IgD-negative memory B cell (primary cell): ENCODE data around the gene MFN2. TPM values are rescaled to one million over a fixed set of nuclear protein-coding genes. Genes with fewer than 3 reads are reported as not detected.
"Not testable (repeated sequence)": the region's sequence is repeated elsewhere in the genome, so short reads cannot be mapped to it uniquely, and the experiment has no call there.

Experiments used
- H3K27ac Mint-ChIP-seq, 3 donors: one replicate each; pipeline ENCODE4 v1.8.0; 2020 to 2022; ENCODE audit warnings: mild to moderate bottlenecking in 3 of 3, mixed read lengths in 3 of 3, moderate library complexity in 1 of 3
- H3K27me3 Mint-ChIP-seq: one replicate; pipeline ENCODE4 v1.8.0; 2021; ENCODE audit warnings: mixed read lengths
- H3K36me3 Mint-ChIP-seq: one replicate; pipeline ENCODE4 v1.8.0; 2020; ENCODE audit warnings: mild to moderate bottlenecking, mixed read lengths
- H3K4me1 Mint-ChIP-seq, 3 donors: one replicate each; pipeline ENCODE4 v1.8.0; 2020 to 2022; ENCODE audit warnings: mixed read lengths in 3 of 3, mild to moderate bottlenecking in 1 of 3
- H3K4me3 Mint-ChIP-seq, 4 donors: one replicate each; pipeline ENCODE4 v1.8.0; 2020 to 2022; ENCODE audit warnings: mild to moderate bottlenecking in 4 of 4, mixed read lengths in 4 of 4, moderate library complexity in 3 of 4
- H3K9me3 Mint-ChIP-seq, 3 donors: one replicate each; pipeline ENCODE4 v1.8.0; 2020 to 2021; ENCODE audit warnings: mixed read lengths in 3 of 3, mild to moderate bottlenecking in 1 of 3
- polyA plus RNA-seq: library from polyadenylated mRNA; unstranded; fragments of 300-500 nt; fragmentation: Illumina TruSeq; gene quantifications from one replicate; pipeline ENCODE4 v1.2.3, GENCODE V29; 2021

The MFN2 gene
- polyA plus RNA-seq, 1 donor from 2014 or later = 31.2 TPM

DNA sequence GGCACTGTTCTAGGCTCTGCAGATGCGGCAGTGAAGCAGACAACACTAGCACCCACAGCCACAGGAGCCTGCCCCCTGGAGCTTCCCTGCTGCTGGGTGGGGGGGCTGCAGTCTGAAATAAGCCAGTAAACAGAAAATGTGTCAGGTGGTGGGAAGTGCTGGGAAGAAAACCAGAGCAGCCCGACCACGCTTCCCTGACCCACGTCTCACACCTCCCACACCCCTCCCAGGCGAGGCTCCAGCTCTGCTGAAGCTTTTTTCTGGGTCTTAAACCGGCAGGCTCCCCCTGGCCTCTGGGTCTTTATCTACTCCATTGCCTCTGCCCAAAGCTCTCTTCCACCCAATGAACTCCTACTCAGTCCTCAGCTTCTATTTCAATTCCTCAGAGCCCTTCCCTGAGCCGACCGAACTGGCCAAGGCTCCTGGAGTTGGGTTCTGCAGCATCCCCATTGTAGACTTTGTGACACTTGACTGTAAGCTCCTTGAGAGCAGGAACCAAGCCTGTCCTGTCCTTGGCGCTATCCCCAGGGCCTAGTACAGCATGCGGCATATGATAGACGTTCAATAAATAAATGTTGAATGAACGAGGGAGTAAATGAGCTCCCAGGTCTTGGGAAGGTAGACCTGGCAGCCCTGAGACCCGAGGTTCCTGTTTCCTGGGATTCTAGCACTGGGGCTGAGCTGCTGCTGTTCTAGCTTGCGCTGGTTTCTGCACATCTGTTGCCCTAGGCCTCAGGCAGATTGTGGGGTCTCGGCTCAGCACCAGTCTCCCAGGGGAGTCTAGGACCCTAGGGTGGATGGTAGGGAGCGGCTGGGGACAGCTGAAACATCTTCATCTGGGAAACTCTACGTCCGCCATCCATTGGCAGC is 57.5 kb downstream of the MFN2 start:
- Mint-ChIP-seq H3K4me1 (peaks cover 17 to 22% (median 17%) of the 10 kb centered on the region in 3 donors), H3K27me3 (no peaks in the 10 kb centered on the region), H3K4me3 (peak overlapping the region in 1 of 4 donors; percentile 80), H3K36me3 (no peaks in the 10 kb centered on the region), H3K27ac (peak overlapping the region in 1 of 3 donors; percentile 74), H3K9me3 (no peaks in the 10 kb centered on the region)

GRCh38 chr1:12038356-12039163 is 58.3 kb downstream of the MFN2 start:
- Mint-ChIP-seq H3K27ac (peak overlapping the region in 2 of 3 donors; percentile 76 to 95), H3K9me3 (no peaks in the 10 kb centered on the region)

GRCh38 chr1:12039164-12039525 is 58.9 kb downstream of the MFN2 start:
- no peaks in the 10 kb centered on the region for H3K27me3 Mint-ChIP-seq

More at GRCh38 chr1:12038356-12039163, 58.3 kb downstream of the MFN2 start:
- no peaks in the 10 kb centered on the region for H3K27me3 Mint-ChIP-seq
- H3K4me1 Mint-ChIP-seq = peaks cover 17 to 22% (median 17%) of the 10 kb centered on the region in 3 donors
- H3K36me3 Mint-ChIP-seq = no peaks in the 10 kb centered on the region
- H3K4me3 Mint-ChIP-seq = peak overlapping the region in 1 of 4 donors; percentile 71

DNA sequence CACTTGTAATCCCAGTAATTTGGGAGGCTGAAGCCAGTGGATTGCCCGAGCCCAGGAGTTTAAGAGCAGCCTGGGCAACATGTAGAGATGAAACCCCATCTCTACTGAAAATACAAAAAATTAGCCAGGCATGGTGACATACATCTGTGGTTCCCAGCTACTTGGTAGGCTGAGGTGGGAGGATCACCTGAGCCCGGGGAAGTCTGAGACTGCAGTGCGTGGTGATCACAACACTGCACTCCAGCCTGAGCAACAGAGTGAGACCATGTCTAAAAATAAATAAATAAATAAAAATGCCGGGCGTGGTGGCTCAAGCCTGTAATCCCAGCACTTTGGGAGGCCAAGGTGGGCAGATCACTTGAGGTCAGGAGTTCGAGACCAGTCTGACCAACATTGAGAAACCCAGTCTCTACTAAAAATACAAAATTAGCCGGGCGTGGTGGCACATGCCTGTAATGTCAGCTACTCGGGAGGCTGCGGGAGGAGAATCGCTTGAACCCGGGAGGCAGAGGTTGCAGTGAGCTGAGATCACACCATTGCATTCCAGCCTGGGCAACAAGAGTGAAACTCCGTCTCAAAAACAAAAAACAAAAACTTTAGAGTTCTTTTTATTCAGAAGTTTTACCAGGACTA is 59.7 kb downstream of the MFN2 start:
- H3K4me1 Mint-ChIP-seq = peaks cover 26 to 33% (median 27%) of the 10 kb centered on the region in 3 donors
- H3K27me3 Mint-ChIP-seq, H3K9me3 Mint-ChIP-seq, H3K36me3 Mint-ChIP-seq: not testable (repeated sequence)
- H3K4me3 Mint-ChIP-seq = peak overlapping the region; percentile 47 to 84 (median 68)
- peak overlapping the region; percentile 52 to 95 (median 83) for H3K27ac Mint-ChIP-seq

More at GRCh38 chr1:12039164-12039525, 58.9 kb downstream of the MFN2 start:
- no peaks in the 10 kb centered on the region for H3K36me3 Mint-ChIP-seq
- peak overlapping the region in 1 of 4 donors; percentile 71 for H3K4me3 Mint-ChIP-seq
- peaks cover 19 to 25% (median 19%) of the 10 kb centered on the region in 3 donors for H3K4me1 Mint-ChIP-seq
- peak overlapping the region; percentile 76 to 95 (median 83) for H3K27ac Mint-ChIP-seq
- H3K9me3 Mint-ChIP-seq = no peaks in the 10 kb centered on the region

GRCh38 chr1:12040457-12041051 is 60.3 kb downstream of the MFN2 start:
- peak overlapping the region; percentile 47 to 84 (median 68) for H3K4me3 Mint-ChIP-seq
- H3K4me1 Mint-ChIP-seq = peaks cover 30 to 37% (median 31%) of the 10 kb centered on the region in 3 donors
- peak overlapping the region; percentile 52 to 95 (median 83) for H3K27ac Mint-ChIP-seq
- no peaks in the 10 kb centered on the region for H3K36me3 Mint-ChIP-seq
- no peaks in the 10 kb centered on the region for H3K9me3 Mint-ChIP-seq
- H3K27me3 Mint-ChIP-seq = no peaks in the 10 kb centered on the region

DNA sequence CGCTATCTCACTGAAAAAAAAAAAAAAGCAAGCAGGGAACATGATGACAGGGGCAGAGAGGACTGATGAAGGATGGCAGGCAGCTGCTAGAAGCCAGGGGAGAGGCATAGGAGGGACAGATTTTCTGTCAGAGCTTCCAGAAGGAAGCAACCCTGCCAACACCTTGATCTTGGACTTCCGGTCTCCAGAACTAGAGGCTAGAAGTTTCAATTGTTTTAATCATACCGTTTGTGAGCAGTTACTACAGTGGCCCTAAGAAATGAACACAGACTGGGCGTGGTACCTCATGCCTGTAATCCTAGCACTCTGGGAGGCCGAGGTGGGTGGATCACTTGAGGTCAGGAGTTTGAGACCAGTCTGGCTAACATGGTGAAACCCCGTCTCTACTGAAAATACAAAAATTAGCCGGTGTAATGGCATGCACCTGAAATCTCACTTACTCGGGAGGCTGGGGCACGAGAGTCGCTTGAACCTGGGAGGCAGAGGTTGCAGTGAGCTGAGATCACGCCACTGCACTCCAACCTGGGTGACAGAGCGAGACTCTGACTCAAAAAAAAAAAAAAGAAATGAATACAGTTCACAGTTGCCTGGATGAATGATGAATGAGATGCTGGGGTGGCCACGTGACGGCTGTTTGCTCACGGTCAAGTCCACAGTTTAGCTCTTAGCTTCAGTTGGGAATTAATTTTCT is 64.1 kb downstream of the MFN2 start:
- Mint-ChIP-seq H3K4me1 (peaks cover 27 to 34% (median 31%) of the 10 kb centered on the region in 3 donors), H3K4me3 (peak overlapping the region in 3 of 4 donors; percentile 30 to 73 (median 60)), H3K27ac (peak overlapping the region in 2 of 3 donors; percentile 46 to 76)
- not testable (repeated sequence) for H3K27me3 Mint-ChIP-seq, H3K36me3 Mint-ChIP-seq, H3K9me3 Mint-ChIP-seq

GRCh38 chr1:12046749-12047119 is 66.5 kb downstream of the MFN2 start:
- Mint-ChIP-seq H3K27me3 (peaks cover 1% of the 10 kb centered on the region), H3K27ac (no peak overlapping the region), H3K9me3 (no peaks in the 10 kb centered on the region), H3K4me3 (no peak overlapping the region), H3K4me1 (peaks cover 15 to 24% (median 22%) of the 10 kb centered on the region in 3 donors), H3K36me3 (peaks cover 2% of the 10 kb centered on the region)

DNA sequence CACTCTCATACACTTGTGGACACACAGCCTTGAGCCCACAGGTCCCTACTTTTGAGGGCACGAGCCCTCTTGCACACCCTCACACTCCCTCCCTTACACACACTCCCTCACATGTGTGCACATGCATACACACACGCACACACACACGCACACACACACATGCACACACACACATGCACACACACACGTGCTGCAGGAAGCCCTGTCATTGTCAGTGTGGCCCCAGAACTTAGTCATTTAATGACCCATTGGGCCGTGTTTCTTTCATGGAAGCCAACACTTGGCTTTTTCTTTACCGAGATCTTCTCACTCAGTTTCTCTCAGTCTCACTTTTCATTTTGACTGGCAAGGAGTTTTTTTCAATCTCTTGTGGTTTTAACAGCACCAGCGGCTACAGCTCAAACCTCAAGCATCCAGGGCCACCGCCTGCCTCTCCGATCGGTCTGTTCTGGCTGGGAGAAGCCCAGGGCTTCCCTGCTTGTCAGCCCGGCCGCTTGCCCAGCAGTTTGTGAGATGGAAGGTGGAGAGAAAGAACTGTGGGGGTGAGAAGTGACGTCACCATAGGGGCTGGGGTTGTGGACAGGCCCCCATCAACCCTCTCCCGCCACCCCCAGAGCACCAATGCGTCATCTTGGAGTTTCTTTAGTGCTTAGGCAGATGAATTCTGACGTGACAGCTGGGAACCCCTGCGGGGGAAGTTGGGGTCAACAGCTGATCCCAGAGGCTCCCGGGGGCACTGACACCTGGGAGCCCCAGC is 67.1 kb downstream of the MFN2 start:
- Mint-ChIP-seq H3K9me3 (no peaks in the 10 kb centered on the region), H3K27ac (no peak overlapping the region), H3K4me1 (peaks cover 15 to 27% (median 27%) of the 10 kb centered on the region in 3 donors), H3K36me3 (peaks cover 2% of the 10 kb centered on the region), H3K4me3 (no peak overlapping the region), H3K27me3 (peaks cover 4% of the 10 kb centered on the region)

DNA sequence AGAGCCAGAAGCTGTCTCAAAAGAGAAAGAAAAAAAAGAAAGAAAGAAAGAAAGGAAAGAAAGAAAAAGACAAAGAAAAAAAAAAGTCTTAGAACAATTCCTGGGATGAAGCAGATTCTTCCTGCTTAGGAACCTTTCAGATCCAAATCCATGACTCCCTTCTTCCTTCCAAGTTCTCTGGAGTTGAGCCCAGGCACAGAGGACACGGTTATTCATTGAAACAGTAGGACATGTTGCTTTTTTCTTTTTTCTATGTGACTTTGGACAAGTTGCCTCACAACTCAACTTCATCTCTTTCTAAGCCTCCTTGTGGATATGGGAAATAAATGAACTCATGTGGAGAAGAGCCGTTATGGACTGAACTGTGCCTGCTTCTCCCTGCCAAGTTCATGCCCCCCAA is 68.1 kb downstream of the MFN2 start:
- no peak overlapping the region for H3K27ac Mint-ChIP-seq
- H3K4me1 Mint-ChIP-seq = peaks cover 15 to 35% (median 31%) of the 10 kb centered on the region in 3 donors
- no peaks in the 10 kb centered on the region for H3K9me3 Mint-ChIP-seq
- peaks cover 2% of the 10 kb centered on the region for H3K36me3 Mint-ChIP-seq
- peak overlapping the region in 1 of 4 donors; percentile 39 for H3K4me3 Mint-ChIP-seq
- H3K27me3 Mint-ChIP-seq = peaks cover 5% of the 10 kb centered on the region

DNA sequence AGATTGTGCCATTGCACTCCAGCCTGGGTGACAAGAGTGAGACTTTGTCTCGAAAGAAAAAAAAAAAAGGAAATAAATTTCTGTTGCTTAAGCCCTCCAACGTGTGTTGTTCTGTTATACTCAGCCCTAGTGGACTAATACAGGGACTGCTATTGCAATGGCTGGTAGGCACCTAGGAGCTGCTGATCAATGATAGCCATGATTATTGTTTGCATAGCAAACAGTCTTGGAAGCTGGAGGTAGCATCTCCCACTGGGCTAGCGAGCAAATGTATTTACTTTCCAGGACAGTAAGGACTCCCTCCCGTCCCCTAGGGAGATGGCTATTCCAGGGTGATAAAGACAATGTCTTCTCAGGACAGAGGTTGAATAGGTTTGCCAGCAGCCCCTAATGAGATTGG is 69.4 kb downstream of the MFN2 start:
- H3K4me3 Mint-ChIP-seq = peak overlapping the region in 2 of 4 donors; percentile 39 to 68
- peaks cover 2% of the 10 kb centered on the region for H3K36me3 Mint-ChIP-seq
- no peaks in the 10 kb centered on the region for H3K9me3 Mint-ChIP-seq
- H3K27ac Mint-ChIP-seq = no peak overlapping the region
- H3K27me3 Mint-ChIP-seq = peaks cover 5% of the 10 kb centered on the region
- H3K4me1 Mint-ChIP-seq = peaks cover 8 to 31% (median 28%) of the 10 kb centered on the region in 3 donors

DNA sequence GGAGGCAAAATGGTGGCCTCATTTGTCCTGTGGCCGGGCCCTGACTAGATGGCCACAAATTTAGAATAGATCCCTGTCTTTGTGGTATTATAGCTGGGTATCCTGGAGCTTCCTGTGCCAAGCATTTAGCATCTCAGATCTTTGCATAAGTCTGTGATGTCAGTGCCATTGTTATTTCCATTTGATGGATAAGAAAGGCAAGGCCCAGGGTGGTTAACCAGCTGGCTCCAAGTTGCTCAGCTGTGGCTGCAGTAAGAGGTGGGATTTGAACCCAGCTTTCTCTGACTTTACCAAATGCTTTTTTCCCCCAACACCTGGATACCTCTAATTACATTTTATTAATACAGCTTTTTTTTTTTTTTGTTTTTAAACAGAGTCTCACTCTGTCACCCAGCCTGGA is 71.1 kb downstream of the MFN2 start:
- Mint-ChIP-seq H3K4me1 (peaks cover 3 to 22% (median 21%) of the 10 kb centered on the region in 3 donors), H3K4me3 (no peak overlapping the region), H3K27me3 (peaks cover 4% of the 10 kb centered on the region), H3K36me3 (peaks cover 2% of the 10 kb centered on the region), H3K9me3 (no peaks in the 10 kb centered on the region), H3K27ac (no peak overlapping the region)

- H3K9me3 Mint-ChIP-seq = no peaks in the 10 kb centered on the region
- peaks cover 4% of the 10 kb centered on the region for H3K27me3 Mint-ChIP-seq
- peaks cover 5 to 24% (median 23%) of the 10 kb centered on the region in 3 donors for H3K4me1 Mint-ChIP-seq
- H3K27ac Mint-ChIP-seq = peak overlapping the region in 1 of 3 donors; percentile 91
- peaks cover 2% of the 10 kb centered on the region for H3K36me3 Mint-ChIP-seq
- H3K4me3 Mint-ChIP-seq = peak overlapping the region in 2 of 4 donors; percentile 18 to 77
Observed at GRCh38 chr1:12052008-12052573, 71.8 kb downstream of the MFN2 start.
